GM21723 (cell line): Measurements from ENCODE around the gene GCC2.
A peak's percentile ranks its signal among the peaks of the same experiment; 100 is the strongest.
"Not testable (repeated sequence)": the region's sequence is repeated elsewhere in the genome, so short reads cannot be mapped to it uniquely, and the experiment has no call there.

Experiments used
- ATAC-seq: cut with Tn5 transposase; IDR thresholded peaks from one replicate; pipeline ENCODE4 v1.9.1; 2021; ENCODE audit warnings: mild to moderate bottlenecking, moderate library complexity; ENCODE audit not compliant: unreplicated experiment

GCC2 gene, protein sequence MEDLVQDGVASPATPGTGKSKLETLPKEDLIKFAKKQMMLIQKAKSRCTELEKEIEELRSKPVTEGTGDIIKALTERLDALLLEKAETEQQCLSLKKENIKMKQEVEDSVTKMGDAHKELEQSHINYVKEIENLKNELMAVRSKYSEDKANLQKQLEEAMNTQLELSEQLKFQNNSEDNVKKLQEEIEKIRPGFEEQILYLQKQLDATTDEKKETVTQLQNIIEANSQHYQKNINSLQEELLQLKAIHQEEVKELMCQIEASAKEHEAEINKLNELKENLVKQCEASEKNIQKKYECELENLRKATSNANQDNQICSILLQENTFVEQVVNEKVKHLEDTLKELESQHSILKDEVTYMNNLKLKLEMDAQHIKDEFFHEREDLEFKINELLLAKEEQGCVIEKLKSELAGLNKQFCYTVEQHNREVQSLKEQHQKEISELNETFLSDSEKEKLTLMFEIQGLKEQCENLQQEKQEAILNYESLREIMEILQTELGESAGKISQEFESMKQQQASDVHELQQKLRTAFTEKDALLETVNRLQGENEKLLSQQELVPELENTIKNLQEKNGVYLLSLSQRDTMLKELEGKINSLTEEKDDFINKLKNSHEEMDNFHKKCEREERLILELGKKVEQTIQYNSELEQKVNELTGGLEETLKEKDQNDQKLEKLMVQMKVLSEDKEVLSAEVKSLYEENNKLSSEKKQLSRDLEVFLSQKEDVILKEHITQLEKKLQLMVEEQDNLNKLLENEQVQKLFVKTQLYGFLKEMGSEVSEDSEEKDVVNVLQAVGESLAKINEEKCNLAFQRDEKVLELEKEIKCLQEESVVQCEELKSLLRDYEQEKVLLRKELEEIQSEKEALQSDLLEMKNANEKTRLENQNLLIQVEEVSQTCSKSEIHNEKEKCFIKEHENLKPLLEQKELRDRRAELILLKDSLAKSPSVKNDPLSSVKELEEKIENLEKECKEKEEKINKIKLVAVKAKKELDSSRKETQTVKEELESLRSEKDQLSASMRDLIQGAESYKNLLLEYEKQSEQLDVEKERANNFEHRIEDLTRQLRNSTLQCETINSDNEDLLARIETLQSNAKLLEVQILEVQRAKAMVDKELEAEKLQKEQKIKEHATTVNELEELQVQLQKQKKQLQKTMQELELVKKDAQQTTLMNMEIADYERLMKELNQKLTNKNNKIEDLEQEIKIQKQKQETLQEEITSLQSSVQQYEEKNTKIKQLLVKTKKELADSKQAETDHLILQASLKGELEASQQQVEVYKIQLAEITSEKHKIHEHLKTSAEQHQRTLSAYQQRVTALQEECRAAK (N-terminal part only)

DNA sequence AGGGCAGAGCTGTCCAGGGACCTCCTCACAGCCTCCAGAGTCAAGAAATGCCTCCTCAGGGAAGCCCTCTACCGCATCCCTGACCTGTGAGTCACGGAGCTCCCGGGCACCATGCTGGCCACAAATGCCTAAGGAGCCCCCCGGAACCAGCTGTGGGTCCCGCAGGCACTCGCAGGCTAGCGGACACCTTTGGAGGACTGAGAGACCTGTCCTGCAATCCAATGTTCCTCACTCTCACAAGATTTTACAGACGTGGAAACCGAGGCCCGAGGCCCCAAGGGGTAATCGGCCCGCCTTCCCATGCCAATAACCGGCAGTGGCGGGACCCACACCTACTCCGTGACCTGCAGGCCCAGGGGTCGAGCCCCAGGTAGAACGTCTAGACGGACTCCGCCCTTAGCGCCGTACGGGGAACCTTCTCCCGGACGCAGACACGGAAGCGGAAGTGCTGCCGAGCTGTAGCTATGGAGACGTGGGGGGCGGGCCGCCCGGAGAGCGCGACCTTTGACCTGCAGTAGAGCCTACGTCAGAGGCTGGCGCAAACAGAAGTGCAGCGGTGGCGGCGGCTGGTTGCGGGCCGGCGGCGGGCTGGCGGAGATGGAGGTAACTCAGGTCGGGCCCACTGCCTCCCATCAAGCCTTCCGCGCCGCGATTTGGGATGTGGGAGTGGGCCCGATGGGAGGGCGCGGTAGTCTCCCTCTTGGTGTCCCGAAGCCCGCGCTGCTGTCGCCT is at the start of gene GCC2:
Gene GCC2, plus strand, starts transcription at position 529 of the 732 bp plus-strand sequence. Its CDS starts 69 bp downstream, at position 598.
- peak; percentile 98 for ATAC-seq

DNA sequence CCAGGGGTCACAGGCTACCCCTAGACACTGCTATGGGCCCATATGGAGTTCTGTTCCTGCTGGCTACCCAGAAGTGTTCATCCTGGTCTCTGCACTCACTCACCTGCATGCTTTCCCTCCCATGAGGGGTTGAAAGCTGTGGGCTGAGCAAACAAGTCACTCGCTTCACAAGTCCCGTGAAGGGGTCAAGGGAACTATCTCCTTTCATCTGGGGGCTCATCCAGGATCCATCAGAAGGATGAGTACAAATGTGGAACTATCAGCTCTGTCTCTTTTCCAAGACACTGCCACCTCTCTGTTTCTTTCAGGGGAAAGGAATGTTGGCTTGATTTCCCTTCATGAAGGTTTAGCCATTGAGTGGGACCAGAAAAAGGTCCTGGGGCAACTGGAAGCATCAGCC is 49.5 kb upstream of the GCC2 start:
- no peak for ATAC-seq

DNA sequence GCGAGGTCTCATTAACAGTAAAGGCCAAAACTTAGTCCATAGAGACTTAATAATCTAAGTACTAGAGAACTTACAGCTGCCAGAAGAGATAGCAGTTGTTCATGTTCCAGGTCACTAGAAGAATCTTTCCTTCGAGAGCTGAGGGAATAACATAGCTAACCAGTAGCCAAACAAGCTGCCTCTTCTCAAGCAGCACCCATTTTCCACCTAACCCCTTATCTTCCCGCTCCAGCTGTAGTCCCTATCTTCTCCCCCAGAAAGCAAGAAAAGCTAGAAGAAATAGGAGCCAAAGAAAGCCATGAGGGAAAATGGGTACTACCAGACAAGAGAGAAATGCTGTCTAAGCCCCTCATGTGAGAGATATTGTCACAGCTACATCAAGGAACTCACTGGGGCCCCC is 47.2 kb upstream of the GCC2 start:
- ATAC-seq = no peak

DNA sequence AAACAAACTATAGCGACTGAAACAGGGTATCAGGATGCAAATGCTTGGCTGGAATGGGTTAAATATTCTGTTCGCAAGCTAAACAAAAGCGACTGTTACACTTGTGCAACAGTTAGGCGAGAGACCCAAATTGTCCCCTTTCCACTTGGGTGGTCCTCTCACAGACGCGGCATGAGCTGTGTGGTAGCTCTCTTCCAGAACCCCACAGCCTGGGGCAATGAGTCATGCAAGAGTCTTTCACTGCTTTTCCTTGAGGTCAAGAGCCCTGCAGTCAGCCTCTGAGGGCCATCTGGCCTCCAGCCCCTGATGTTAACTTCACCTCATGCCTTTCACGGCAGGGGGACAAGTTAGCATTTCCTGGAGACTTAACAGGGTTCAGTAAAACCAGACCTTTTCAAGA is 45.5 kb upstream of the GCC2 start:
- no peak for ATAC-seq

DNA sequence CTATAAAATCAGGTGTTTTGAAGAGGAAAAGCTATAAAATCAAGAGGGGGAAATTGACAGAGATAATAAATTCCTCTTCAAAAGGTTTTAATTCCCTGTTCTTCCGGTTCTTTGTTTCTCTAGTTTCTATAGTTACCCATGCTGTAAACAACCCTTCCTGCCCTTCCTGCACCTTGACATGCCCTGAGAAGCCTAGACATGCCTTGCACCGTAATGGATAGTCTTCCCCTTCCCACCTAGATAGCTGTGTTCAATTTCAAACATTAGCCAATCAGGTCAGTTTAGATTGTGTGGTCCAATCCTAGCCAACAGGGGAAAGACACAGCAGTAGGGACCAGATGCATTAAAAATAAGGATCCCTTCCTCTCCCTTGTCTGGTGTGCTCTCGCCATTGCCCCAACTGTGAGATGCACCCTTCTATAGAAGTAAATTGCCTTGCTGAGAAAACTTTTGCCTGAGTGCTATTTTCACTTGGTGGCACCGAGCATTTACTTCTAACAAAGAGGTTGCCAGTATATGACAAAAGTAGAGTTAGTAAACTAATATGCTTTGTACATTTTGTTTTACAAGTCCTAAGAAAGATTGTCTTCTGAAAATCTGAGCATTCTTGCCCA is 44.1 kb upstream of the GCC2 start:
- no peak for ATAC-seq

DNA sequence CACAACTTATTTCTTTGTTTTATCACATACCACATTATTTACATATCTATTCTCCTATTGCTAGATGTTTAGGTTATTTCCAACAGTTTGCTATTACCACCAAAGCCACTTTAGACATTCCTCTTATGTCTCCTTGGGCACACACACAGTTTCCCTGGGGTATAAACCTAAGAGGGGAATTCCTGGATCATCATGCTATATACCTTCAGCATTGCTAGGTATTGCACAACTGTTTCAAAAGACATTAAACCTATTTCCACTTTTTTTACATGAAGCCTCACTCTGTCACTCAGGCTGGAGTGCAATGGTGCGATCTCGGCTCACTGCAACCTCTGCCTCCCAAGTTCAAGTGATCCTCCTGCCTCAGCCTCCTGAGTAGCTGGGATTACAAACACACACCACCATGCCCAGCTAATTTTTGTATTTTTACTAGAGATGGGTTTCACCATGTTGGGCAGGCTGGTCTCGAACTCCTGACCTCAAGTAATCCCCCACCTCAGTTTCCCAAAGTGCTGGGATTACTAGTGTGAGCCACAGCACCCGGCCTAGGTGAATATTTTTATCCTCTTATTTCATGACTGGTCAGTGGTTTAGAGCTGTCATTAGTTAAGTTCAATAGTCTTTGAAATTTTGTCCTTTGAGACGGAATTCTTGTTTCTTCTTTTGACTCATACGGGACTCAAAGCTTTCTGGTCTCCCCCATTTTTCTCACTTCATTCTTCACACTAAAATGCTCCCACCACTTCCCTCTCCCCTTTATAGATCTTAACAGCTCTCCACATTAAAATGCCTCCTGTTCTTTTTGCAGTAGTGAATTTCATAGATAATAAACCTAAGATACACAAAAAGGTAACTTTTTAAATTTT is 40.9 kb upstream of the GCC2 start:
- ATAC-seq = no peak

DNA sequence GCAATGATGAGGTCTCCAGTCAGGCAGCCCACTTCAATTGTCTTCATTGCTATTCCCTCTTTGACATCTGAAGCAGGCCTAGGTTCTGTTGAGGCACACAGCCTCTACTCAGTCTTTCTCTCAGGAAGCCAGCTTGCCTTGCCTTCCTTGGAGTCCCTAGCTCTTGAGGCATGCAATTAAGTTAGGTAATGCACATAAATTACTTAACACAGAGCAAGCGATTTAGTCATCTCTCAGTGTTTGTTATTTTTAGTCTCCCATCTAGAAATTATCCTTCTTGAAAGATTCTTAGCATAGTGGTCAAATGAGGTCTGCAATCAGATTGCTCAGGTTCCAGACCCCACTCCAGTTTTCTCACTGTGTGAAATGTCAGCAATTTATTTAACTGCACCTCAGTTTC is 39.2 kb upstream of the GCC2 start:
- no peak for ATAC-seq

DNA sequence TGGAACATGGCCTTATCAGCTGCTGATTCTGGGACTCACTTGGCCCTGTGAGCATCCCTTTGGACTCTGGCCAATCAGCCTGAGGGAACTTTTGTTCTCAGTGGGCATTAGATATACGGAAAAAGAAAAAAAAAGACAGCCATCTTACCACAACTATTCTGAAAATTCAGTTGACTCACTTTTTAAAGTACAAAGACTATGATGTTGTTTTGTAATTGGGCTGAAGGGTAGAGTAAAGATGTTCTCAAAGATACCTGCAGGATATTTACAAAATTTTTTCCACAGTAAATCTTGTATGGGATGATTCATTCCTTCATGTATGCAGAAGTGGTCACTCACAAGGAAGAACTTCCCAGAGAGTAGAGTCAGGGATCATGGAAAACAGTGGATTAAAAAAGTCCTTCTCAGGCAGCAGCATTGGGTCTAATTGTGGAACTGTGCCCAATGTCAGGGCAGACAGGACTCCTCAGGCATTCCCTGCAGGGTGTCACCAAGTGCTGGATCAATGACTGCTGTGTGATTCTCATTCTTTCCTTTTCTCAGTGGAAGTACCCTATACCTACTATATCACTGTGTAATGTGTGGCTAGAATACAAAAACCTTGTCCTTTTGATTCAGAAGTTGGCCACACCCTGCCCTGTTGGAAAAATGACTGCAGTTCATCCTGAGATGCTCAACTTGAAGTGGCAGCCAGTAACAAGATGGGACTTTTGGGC is 35.9 kb upstream of the GCC2 start:
- no peak for ATAC-seq

DNA sequence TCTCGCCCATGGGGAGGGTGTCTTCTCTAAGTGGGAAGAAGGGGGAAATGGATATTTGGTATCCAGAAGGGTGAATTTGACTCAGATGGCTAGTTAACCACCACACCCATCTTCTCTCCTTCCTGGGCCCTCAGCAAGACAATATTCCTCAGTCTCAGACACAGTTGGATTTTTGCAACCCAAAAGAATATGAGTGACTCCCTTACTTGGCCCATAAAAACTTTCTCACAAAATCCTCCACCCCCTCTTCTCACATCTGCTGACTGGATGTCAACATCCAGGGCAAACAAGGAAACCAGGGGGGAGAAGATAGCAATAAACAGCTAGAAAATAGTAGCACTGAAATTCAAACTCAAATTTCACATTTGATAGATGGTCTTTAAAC is 35.3 kb upstream of the GCC2 start:
- ATAC-seq = no peak

DNA sequence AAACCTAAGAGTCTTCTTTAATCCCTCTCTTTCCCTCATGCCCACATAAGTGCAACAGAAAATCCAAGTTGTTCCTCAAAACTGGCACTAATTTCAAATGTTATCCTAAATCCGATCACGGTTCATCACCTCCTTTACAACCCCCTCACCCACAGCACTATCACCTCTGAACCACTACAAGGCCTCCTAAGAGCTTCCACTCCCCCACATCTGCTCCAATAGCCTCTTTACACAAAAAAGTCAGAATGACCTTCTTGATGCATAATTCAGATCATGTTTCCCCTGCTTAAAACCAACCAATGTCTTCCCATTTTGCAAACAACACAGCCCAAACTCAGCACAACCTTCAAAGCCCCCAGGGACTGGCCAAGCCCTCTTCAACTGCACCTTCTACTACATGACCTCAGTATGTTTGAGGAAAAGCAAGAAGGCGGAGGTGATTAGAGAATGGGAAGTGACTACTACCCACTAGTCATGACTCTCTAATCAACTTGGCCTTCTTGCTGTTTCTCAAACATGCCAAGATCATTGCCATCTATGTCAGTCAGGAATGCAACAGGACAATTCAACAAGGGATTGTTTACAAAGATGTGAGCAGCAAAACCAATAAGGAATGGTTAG is 34.6 kb upstream of the GCC2 start:
- ATAC-seq = no peak

DNA sequence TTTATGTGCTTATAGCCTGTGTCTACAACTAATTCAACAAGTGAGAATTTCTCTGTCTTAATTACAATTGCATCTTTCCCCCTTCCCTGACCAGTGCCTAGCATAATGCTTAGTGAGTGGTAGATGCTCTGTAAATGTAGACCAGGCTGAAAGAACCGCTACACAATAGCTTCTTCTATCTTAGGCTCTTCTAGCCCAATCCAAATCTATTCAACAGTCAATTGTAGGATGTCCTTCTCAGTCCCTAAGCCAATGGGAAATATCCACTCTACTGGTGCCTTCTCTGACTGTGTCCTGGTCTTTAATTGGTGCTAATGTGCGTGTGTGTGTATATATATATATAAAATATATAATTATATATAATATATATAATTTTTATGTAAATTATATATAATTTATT is 34.1 kb upstream of the GCC2 start:
- no peak for ATAC-seq

DNA sequence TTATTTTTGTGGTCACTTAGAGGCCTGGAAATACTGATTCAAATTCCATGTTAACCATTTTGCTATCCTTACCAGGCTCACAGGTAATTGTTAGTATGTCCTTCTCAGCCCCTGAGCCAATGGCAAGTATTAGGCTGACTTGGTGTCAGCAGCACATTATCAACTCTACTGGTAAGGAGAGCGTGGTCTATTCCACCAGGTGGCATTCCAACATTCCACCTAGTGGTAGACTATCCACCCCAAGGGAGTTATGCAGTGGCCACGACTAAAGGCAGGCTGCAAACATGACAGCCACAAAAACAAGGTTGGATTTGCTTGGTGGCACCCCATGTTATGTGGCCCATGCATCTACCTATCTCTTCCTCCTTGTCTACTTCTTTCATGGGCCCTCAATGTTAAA is 31.8 kb upstream of the GCC2 start:
- ATAC-seq = no peak

DNA sequence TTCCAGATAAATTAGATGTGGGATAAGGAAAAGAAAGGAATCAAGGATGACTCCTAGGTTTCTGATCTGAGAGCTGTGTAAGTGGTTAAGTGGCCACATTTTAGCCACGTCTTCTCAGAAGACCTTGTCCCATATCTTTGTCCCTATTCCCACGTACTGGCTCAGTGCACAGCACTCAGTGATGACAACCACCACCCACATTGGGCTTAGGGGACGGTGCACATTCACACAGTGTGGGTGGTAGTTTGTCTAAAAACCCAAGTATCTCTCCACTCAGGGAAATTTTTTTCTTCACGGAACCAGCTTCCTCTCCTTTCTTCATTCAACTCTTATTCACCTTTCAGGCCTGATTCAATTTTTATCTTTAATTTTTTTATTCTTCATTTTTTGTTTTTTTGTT is 30.6 kb upstream of the GCC2 start:
- no peak for ATAC-seq

DNA sequence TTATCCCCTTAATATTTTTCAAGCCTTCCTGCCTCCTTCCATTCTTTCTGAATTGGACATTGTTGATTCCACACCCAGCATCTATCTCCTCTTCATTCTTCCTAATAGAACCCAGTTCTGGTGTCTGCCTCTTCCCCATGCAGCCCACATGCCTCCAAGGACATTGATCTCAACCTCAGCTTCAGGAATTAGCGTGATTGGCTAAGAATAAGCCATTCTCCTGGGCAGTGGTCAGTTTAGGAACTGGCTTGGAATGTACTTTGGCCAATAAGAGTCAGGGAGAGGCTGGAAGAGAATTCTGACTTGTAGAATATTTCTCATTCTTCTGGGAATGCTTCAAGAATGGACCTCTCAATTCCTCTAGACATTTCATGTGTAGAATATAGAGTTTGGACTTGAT is 25.9 kb upstream of the GCC2 start:
- no peak for ATAC-seq

DNA sequence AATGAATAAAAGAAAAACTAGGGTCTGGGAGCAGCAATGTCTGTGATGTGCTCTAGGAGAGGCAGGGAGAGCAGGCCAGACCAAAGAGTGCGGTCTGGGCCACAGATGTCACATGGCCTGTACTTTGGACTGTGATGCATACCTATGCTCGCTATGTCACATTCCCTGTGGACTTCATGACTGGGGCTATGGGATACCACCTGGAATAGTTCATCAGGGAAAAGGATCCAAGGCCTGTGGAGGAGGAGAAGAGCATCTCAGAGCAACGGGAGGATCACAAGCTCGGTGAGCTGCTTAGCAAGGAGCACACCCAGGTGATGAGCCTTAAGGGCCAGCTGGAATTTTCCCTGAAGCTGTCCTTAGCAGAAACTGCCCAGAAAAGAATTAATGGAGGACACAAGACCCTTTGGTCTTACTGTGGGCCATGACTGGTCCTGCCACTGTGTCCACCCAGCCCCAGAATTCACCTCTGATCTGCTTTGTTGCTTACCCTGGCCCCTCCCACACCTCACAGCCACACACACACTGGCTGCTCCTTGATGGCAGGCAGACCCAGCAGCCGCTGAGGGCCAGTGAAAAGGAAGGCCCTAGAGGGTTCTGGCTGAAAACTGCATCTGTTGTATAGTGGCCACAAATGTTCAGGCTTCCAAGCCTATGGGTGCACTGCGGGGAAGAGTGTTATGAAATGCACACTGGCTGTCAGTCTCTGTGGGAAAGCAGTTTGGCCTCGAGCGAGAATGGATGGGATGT is 25.3 kb upstream of the GCC2 start:
- no peak for ATAC-seq

DNA sequence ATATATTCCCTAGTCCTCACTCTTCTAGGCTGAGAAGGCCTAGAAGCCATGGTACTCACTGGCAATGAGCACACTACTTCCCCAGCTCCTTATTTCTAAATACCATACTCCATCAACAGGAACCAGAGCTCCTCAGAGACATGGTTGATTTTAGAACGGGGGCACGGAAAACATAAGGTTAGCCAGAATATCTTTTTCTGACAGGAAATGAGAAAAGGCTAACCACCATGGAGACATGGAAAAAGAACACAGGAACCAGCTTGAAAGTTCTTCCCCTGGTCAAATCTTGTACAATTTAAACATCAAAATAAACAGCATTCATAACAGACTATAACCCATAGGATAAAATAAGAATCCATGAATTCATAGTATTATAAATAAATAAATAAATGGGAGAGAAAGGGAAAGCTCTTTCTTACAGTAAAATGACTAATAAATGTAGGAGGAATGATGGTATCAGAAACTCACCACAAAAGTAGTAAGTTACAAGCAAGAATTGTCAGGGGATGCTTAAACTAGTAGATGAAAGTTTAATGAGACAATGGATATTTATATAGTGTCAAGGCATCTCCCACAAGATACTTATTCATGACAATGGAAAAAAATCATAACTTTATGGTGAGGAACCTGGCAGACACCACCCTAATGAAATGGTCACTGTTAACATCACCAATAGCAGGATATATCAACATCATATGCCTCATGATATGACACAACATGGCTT is 20.6 kb upstream of the GCC2 start:
- no peak for ATAC-seq

DNA sequence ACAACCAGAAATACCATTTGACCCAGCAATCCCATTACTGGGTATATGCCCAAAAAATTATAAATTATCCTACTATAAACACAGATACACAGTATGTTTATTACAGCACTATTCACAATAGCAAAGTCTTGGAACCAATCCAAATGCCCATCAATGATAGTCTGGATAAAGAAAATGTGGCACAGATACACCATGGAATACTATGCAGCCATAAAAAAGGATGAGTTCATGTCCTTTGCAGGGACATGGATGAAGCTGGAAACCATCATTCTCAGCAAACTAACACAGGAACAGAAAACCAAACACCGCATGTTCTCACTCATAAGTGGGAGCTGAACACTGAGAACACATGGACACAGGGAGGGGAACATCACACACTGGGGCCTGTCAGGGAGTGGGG is 13.4 kb upstream of the GCC2 start:
- not testable (repeated sequence) for ATAC-seq
